AG10803 (cell line): ENCODE data around the gene IRX3.
A peak's percentile ranks its signal among the peaks of the same experiment; 100 is the strongest.

ENCODE experiments used
- DNase-seq: peaks from one replicate; pipeline ENCODE4 v3.0.0; 2010; ENCODE audit warnings: low read depth
- H3K4me3 ChIP-seq: 2 replicates; pipeline ENCODE4 v1.5.1; 2011; ENCODE audit warnings: mild to moderate bottlenecking, low read length, control low read depth
- TF ChIP-seq, protein P1 (sequence below): conservative IDR thresholded peaks from 2 replicates; pipeline ENCODE4 v1.5.1; 2011; ENCODE audit warnings: mild to moderate bottlenecking, low read length, control low read depth, inconsistent platforms

IRX3 gene

DNA sequence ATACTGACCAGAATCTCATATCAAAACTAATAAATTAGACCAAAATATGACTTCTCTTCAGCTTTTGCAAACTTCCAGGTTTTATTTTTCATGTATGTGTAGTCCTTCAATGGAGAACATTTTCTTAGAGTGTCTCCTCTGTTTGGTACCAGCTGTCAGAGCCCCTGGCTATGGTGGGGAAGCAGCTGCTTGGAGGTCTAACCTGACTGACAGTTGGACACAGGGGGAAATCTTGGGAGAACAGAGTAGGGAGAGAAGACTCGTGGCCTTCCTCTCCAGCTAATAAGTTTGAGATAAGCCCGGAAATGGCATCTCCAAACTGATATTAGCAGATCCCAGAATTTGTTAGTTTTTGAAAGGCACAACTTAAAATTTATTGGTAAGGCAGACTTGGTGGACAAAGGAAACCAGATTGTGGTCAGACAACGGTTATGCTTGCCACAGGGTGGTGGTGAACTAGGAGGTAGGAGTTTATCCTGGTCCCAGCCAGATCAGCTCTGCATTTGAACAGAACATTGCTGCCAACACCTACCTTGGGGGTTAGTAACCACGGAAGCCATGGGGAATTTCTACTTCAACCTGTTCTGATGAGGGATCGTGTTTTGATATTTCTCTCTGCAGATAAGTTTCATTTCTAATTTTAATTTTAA, 39.2 kb upstream of the IRX3 start:
- no peak overlapping the region for H3K4me3 ChIP-seq
- no peak for DNase-seq
- TF ChIP-seq, protein P1, sequence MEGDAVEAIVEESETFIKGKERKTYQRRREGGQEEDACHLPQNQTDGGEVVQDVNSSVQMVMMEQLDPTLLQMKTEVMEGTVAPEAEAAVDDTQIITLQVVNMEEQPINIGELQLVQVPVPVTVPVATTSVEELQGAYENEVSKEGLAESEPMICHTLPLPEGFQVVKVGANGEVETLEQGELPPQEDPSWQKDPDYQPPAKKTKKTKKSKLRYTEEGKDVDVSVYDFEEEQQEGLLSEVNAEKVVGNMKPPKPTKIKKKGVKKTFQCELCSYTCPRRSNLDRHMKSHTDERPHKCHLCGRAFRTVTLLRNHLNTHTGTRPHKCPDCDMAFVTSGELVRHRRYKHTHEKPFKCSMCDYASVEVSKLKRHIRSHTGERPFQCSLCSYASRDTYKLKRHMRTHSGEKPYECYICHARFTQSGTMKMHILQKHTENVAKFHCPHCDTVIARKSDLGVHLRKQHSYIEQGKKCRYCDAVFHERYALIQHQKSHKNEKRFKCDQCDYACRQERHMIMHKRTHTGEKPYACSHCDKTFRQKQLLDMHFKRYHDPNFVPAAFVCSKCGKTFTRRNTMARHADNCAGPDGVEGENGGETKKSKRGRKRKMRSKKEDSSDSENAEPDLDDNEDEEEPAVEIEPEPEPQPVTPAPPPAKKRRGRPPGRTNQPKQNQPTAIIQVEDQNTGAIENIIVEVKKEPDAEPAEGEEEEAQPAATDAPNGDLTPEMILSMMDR = no peak

DNA sequence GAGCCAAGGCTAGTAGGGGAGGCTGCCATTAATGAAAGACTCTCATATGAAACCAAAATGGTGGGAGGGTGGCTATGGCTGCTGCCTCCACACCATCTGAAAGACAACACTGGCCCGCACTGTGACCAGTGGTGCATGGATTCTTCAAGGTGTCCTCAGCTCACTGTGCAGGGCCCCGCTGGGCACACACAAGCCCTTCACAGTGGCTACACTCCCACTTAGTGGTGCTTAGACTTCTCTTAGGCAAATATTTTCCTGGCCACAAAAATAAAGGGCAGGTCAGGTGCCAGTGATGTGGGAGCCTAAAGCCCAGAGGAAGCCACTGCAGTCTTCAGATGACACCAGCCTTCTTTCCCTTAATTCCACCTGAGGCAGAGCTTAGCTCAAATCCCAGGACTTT, 38.1 kb upstream of the IRX3 start:
- H3K4me3 ChIP-seq = no peak overlapping the region
- TF ChIP-seq, protein P1 = no peak
- no peak for DNase-seq

DNA sequence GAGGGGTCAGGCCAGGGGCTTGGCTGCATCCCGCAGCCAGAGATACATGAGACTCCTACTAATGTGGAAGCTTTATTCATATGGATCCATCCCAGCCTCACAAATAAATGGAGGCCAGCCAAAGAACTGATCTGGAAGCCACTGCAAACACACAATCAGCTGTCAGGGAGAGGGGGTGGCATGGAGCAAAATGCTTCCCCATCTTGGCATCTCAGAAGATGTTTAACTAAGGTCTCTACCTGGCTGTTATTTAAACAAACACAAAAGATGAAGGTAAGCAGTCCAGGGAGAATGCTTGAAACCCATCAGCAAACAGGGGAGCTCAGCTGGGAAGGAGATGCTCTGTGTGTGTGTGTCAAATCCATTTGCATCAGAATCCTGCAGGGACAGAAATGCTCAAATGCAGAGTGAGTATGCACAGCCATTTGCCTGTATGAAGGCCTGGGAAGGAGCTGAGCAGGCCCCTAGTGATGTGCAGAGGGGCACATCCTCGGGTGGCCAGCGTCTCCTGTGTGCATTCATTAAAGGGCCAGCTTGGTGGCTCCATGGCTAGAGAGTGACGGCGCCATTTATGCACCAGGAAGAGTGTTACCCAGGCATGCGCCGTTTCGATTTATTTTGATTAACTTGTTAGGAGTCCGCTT, 34.2 kb upstream of the IRX3 start:
- DNase-seq = no peak
- no peak overlapping the region for H3K4me3 ChIP-seq
- TF ChIP-seq, protein P1 = no peak

DNA sequence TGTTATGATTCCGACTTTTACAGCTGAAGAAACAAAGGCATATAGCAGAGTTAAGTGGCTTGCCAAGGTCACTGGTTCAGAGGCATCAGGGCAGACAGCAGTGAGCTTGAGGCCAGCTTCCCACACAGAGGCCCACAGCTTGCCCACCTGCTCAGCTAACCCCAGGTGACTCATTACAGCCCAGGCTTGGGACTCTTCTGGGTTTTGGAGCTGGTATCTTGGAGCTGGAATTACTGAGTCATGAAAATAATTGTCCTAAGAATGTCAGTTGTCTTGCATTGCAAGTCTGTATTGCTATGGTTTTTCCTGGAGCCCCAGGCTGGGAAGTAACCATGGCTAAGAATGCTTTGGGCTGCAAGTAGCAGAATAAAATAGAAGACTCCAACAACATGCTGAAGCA, 32.4 kb upstream of the IRX3 start:
- TF ChIP-seq, protein P1 = no peak
- peak; percentile 30 for DNase-seq
- no peak overlapping the region for H3K4me3 ChIP-seq

DNA sequence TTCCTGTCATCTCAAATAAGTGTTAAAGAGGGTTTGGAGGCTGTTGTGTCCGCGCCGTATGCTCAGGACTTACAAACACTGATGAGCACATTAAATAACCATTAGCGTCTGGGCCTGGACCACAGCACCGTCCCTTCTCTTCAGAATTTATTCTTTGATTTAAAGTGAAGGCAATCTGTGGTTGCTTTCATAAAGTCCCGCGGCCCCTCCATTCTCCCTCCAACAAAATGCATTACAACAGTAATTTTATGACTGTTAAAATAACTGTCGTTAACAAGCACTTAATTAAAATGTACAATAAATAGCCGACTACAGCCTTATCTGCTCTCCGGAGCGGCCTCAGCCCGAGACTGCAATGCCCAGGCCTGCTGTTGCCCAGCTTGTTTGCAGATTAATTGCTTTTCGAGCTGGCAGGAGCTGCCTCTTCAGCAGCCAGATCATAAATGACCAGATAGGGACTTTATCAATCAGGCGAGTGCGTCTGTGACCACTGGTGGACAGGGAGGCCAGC, 30.6 kb upstream of the IRX3 start:
- no peak for DNase-seq

DNA sequence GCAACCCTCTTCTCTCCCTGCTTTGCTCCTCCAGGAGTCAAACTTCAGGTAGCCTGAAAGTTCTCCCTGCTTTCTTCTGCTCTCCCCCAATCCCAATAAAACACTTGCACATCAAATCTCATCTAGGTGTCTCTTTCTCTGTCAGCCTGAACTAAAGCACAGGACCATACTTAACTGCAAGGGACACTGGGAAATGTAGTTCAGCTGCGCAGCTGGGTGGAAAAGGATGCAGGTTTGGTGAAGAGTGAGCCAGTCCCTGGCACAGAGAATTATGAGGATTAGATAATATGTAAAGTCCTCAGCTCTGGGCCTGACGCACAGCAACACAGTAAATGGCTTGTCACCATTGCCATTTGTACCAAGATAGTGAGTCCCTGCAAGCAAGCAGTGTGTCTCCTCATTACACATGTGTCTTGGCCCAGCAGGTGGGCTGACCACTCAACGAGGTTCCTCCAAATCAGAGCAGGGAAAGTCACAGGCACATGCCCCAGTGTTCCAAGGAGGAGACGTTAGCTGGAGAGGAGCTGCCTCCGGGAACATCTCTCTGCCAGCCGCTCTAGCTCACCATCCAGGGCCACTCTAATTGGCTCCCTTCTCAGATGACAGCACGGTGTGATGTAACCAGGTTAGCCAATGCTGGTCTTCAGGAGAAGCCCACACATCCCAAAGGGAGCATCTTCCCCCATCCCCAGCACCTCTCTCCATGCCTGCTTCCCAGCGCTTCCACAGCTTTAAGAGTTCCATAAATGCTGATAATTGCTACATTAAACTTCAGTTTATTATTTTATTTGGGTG, 29.7 kb upstream of the IRX3 start:
- TF ChIP-seq, protein P1 = no peak
- DNase-seq = no peak
- no peak overlapping the region for H3K4me3 ChIP-seq

More for the DNA sequence above, 30.6 kb upstream of the IRX3 start:
- H3K4me3 ChIP-seq = no peak overlapping the region
- TF ChIP-seq, protein P1 = no peak
